Loucy (cell line): ENCODE data around the gene COLGALT1.

Experiments used
- CTCF ChIP-seq: fragments of 200-600 bp; sonication (generic); conservative IDR thresholded peaks from 2 replicates; pipeline ENCODE4 v1.5.1; 2014; ENCODE audit warnings: mild to moderate bottlenecking, antibody characterized with exemption, low read length
- EZH2phosphoT487 ChIP-seq: fragments of 200-600 bp; IDR thresholded peaks from 2 replicates; pipeline ENCODE4 v1.6.1; 2018; ENCODE audit warnings: antibody characterized with exemption, mild to moderate bottlenecking, moderate library complexity, borderline replicate concordance

DNA sequence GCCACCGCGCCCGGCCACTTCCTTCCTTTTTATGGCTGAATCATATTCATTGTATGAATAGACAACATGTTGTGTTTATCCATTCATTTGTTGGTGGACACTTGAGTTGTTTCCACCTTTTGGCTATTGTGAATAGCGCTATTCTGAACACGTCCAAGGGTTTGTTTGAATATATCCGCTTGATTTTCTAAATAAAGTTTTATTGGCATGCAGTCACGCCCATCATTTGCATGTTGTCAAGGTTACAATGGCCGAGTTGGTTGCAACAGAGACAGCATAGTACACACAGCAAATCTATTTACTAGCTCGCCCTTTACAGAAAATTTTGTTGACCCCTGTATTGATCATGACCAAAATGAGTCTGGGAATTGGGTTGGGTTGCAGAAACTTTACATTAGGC lies 43.5 kb downstream of the COLGALT1 start:
- TF ChIP-seq CTCF = no peak
- TF ChIP-seq EZH2phosphoT487 = no peak
